SK-N-SH treated with all-trans-retinoic acid at 6 μM for 48 hours (cell line): ENCODE data around the gene ALDH18A1.
A peak's percentile ranks its signal among the peaks of the same experiment; 100 is the strongest.

Experiments used
- ATAC-seq: fragments of 200-7000 bp; cut with Tn5 transposase; 3 replicates; pipeline ENCODE4 v1.9.1; 2020; ENCODE audit warnings: mild to moderate bottlenecking, moderate library complexity
- BACH2 ChIP-seq: fragments of 250-450 bp; sonication (Bioruptor Pico); IDR thresholded peaks from 2 replicates; pipeline ENCODE4 v1.9.0; 2021; ENCODE audit warnings: mild to moderate bottlenecking, borderline replicate concordance
- CREB5 ChIP-seq: fragments of 250-450 bp; sonication (Bioruptor Pico); IDR thresholded peaks from 2 replicates; pipeline ENCODE4 v1.5.1; 2020; ENCODE audit warnings: low read depth, mild to moderate bottlenecking, moderate library complexity
- CSDC2 ChIP-seq: fragments of 250-450 bp; sonication (Bioruptor Pico); IDR thresholded peaks from 2 replicates; pipeline ENCODE4 v1.5.0; 2020; ENCODE audit warnings: mild to moderate bottlenecking, moderate library complexity
- CSRNP3 ChIP-seq: fragments of 250-450 bp; sonication (Bioruptor Pico); IDR thresholded peaks from 2 replicates; pipeline ENCODE4 v1.5.1; 2021; ENCODE audit warnings: mild to moderate bottlenecking, moderate library complexity
- ESRRG ChIP-seq: fragments of 250-450 bp; sonication (Bioruptor Pico); IDR thresholded peaks from 2 replicates; pipeline ENCODE4 v1.6.1; 2021; ENCODE audit warnings: mild to moderate bottlenecking
- GLIS3 ChIP-seq: fragments of 250-450 bp; sonication (Bioruptor Pico); IDR thresholded peaks from 2 replicates; pipeline ENCODE4 v1.5.0; 2020; ENCODE audit warnings: mild to moderate bottlenecking, moderate library complexity
- ISL1 ChIP-seq: fragments of 250-450 bp; sonication (Bioruptor Pico); IDR thresholded peaks from 2 replicates; pipeline ENCODE4 v2.1.2; 2022; ENCODE audit warnings: mild to moderate bottlenecking, moderate library complexity
- PATZ1 ChIP-seq: fragments of 250-450 bp; sonication (Bioruptor Pico); IDR thresholded peaks from 2 replicates; pipeline ENCODE4 v1.8.0; 2020; ENCODE audit warnings: mild to moderate bottlenecking, moderate library complexity, borderline replicate concordance
- POU6F1 ChIP-seq: fragments of 250-450 bp; sonication (Bioruptor Pico); IDR thresholded peaks from 2 replicates; pipeline ENCODE4 v1.8.0; 2021; ENCODE audit warnings: low read depth, mild to moderate bottlenecking, moderate library complexity, borderline replicate concordance
- PPARA ChIP-seq: fragments of 250-450 bp; sonication (Bioruptor Pico); IDR thresholded peaks from 2 replicates; pipeline ENCODE4 v1.5.0; 2020; ENCODE audit warnings: mild to moderate bottlenecking, borderline replicate concordance
- RARB ChIP-seq: fragments of 250-450 bp; sonication (Bioruptor Pico); IDR thresholded peaks from 2 replicates; pipeline ENCODE4 v1.8.0; 2021; ENCODE audit warnings: mild to moderate bottlenecking, moderate library complexity
- TCF4 ChIP-seq: fragments of 250-450 bp; sonication (Bioruptor Pico); IDR thresholded peaks from 2 replicates; pipeline ENCODE4 v1.8.0; 2021; ENCODE audit warnings: mild to moderate bottlenecking, moderate library complexity, borderline replicate concordance
- TOX ChIP-seq: fragments of 250-450 bp; sonication (Bioruptor Pico); IDR thresholded peaks from 2 replicates; pipeline ENCODE4 v1.8.0; 2021; ENCODE audit warnings: mild to moderate bottlenecking, moderate library complexity, borderline replicate concordance
- TSHZ2 ChIP-seq: fragments of 250-450 bp; sonication (Bioruptor Pico); IDR thresholded peaks from 2 replicates; pipeline ENCODE4 v1.5.0; 2020; ENCODE audit warnings: mild to moderate bottlenecking, moderate library complexity
- ZC3H10 ChIP-seq: fragments of 250-450 bp; sonication (Bioruptor Pico); IDR thresholded peaks from 2 replicates; pipeline ENCODE4 v1.5.1; 2021; ENCODE audit warnings: mild to moderate bottlenecking, moderate library complexity
- ZFP3 ChIP-seq: fragments of 250-450 bp; sonication (Bioruptor Pico); IDR thresholded peaks from 2 replicates; pipeline ENCODE4 v1.5.0; 2020; ENCODE audit warnings: mild to moderate bottlenecking, moderate library complexity
- ZFP30 ChIP-seq: fragments of 450-650 bp; formaldehyde crosslinking; IDR thresholded peaks from 2 replicates; pipeline ENCODE4 v1.5.0; 2022; ENCODE audit warnings: mild to moderate bottlenecking, moderate library complexity
- ZNF565 ChIP-seq: fragments of 450-650 bp; formaldehyde crosslinking; conservative IDR thresholded peaks from 2 replicates; pipeline ENCODE4 v1.5.0; 2020; ENCODE audit warnings: low read depth, mild to moderate bottlenecking, moderate library complexity
- ZNF70 ChIP-seq: fragments of 450-650 bp; formaldehyde crosslinking; IDR thresholded peaks from 2 replicates; pipeline ENCODE4 v1.5.0; 2020; ENCODE audit warnings: mild to moderate bottlenecking, moderate library complexity
- ZNF8 ChIP-seq: fragments of 450-650 bp; formaldehyde crosslinking; IDR thresholded peaks from 2 replicates; pipeline ENCODE4 v1.5.0; 2020; ENCODE audit warnings: mild to moderate bottlenecking, moderate library complexity

Gene ALDH18A1

GRCh38 chr10:95561177-95561863 is 95.2 kb downstream of the ALDH18A1 start, which contains the start of gene SORBS1:
Gene SORBS1, minus strand, starts transcription at chr10:95561371. Its CDS starts 120,236 bp downstream, at chr10:95441135.
- ATAC-seq: peak; percentile 99
- TF ChIP-seq ZC3H10 (CRISPR knock-in tag) (no peak), ZFP3 (peak; percentile 68; the same call in 1 of the 2 replicates), ZFP30 (no peak), RARB (no peak), ZNF8 (0 out of 2 replicates have a peak, but pooled peaks have one; percentile 15), TOX (no peak), ZNF70 (peak; percentile 30; the same call in 1 of the 2 replicates), BACH2 (CRISPR knock-in tag) (no peak)

GRCh38 chr10:95560278-95561176 is 96.0 kb downstream of the ALDH18A1 start:
- TF ChIP-seq ZFP30 (no peak), ZNF565 (CRISPR knock-in tag) (no peak)
- ATAC-seq: peak; percentile 19

- ATAC-seq: no peak
- TF ChIP-seq ZNF8 (no peak), ZNF70 (no peak), BACH2 (CRISPR knock-in tag) (no peak), ISL1 (CRISPR knock-in tag) (no peak)
Measured at GRCh38 chr10:95559896-95560277, 96.6 kb downstream of the ALDH18A1 start.

GRCh38 chr10:95559471-95559870 is 97.0 kb downstream of the ALDH18A1 start:
- ATAC-seq: no peak
- TF ChIP-seq PATZ1 (CRISPR knock-in tag): no peak
- TF ChIP-seq GLIS3 (CRISPR knock-in tag): no peak
- no peak for TF ChIP-seq TCF4
- TF ChIP-seq ZNF70: no peak
- no peak for TF ChIP-seq PPARA
- TF ChIP-seq CSRNP3 (CRISPR knock-in tag): no peak
- TF ChIP-seq, all 23 proteins: peak for 0

GRCh38 chr10:95558593-95559320 is 97.8 kb downstream of the ALDH18A1 start:
- ATAC-seq: no peak
- TF ChIP-seq TOX (no peak), BACH2 (CRISPR knock-in tag) (no peak), CSRNP3 (CRISPR knock-in tag) (no peak), ZFP30 (no peak), CSDC2 (CRISPR knock-in tag) (no peak), CREB5 (CRISPR knock-in tag) (no peak), RARB (no peak), POU6F1 (no peak), TSHZ2 (CRISPR knock-in tag) (no peak), TCF4 (no peak), ISL1 (CRISPR knock-in tag) (no peak), ZNF70 (no peak), GLIS3 (CRISPR knock-in tag) (no peak), ESRRG (CRISPR knock-in tag) (no peak), ZFP3 (no peak), ZC3H10 (CRISPR knock-in tag) (no peak)
